Endothelial cell of umbilical vein (primary cell): Measurements from ENCODE around the gene ADCY5. TPM values are rescaled to one million over a fixed set of nuclear protein-coding genes. Genes with fewer than 3 reads are reported as not detected.

Experiments
- BruUV-seq: library from RNA; stranded (reverse); fragments of 400-500 nt; replicated peaks from 2 replicates; lab custom pipeline; 2021; lab: Mats Ljungman, UMichigan
- CTCF ChIA-PET: fragments of 300-600, 350-600 bp; sonication (Branson Sonifier 250); formaldehyde crosslinking; loops from one replicate; lab custom pipeline; 2021; ENCODE audit warnings: antibody characterized with exemption, inconsistent platforms; lab: Charles Lee
- POLR2A ChIA-PET: fragments of 300-600, 350-600 bp; sonication (Branson Sonifier 250); formaldehyde crosslinking; loops from one replicate; lab custom pipeline; 2021; ENCODE audit warnings: antibody characterized with exemption, inconsistent platforms; lab: Charles Lee
- DNase-seq: peaks from one replicate; pipeline ENCODE4 v3.0.0-alpha.2; 2011; ENCODE audit warnings: low read depth, low spot score
- FAIRE-seq: peaks from 2 replicates; lab custom pipeline; 2011; peaks lifted over from hg19 to GRCh38; lab: Jason Lieb, UNC
- H2AFZ ChIP-seq: 2 replicates; pipeline ENCODE4 v1.6.0; 2012; ENCODE audit warnings: low read depth, low read length, control low read depth, inconsistent platforms
- H3K27ac ChIP-seq: 2 replicates; pipeline ENCODE4 v1.5.1; 2011; ENCODE audit warnings: low read depth, mild to moderate bottlenecking, control low read depth, low read length, moderate library complexity; ENCODE audit not compliant: insufficient read depth
- H3K27me3 ChIP-seq, 2 experiments: 2 replicates each; pipeline versions ENCODE4 v1.6.0 to v1.6.1; 2011; ENCODE audit warnings: low read length in 2 of 2, mixed read lengths in 1 of 2; ENCODE audit not compliant: control insufficient read depth in 2 of 2, insufficient read depth in 2 of 2
- H3K36me3 ChIP-seq, 2 experiments: 2 replicates in 1 of 2; 3 replicates in 1 of 2; pipeline ENCODE4 v1.5.1; 2011; ENCODE audit warnings: low read length in 2 of 2, mild to moderate bottlenecking in 1 of 2, moderate library complexity in 1 of 2; ENCODE audit not compliant: control insufficient read depth in 2 of 2, insufficient read depth in 2 of 2; ENCODE audit errors: extremely low read depth in 1 of 2
- H3K4me1 ChIP-seq: 3 replicates; pipeline ENCODE4 v1.5.1; 2011; ENCODE audit warnings: mild to moderate bottlenecking, low read length; ENCODE audit not compliant: control insufficient read depth, insufficient read depth; ENCODE audit errors: extremely low read depth
- H3K4me2 ChIP-seq: 2 replicates; pipeline ENCODE4 v1.6.1; 2011; ENCODE audit warnings: low read length, control low read depth, mixed read lengths; ENCODE audit not compliant: insufficient read depth
- H3K4me3 ChIP-seq, 3 experiments: fragments of 200-600 bp in 1 of 3; sonication (generic), shearing (Covaris generic) in 1 of 3; replicated peaks in 1 of 3; 2 replicates each; pipeline ENCODE4 v1.5.1; 2011 to 2016; ENCODE audit warnings: control low read depth in 3 of 3, low read length in 3 of 3, mild to moderate bottlenecking in 2 of 3, inconsistent platforms in 1 of 3, low read depth in 1 of 3, moderate library complexity in 1 of 3; ENCODE audit not compliant: insufficient read depth in 1 of 3
- H3K79me2 ChIP-seq: 2 replicates; pipeline ENCODE4 v1.6.0; 2012; ENCODE audit warnings: low read length, inconsistent platforms; ENCODE audit not compliant: control insufficient read depth, insufficient read depth
- H3K9ac ChIP-seq: replicated peaks from 2 replicates; pipeline ENCODE3; 2011; ENCODE audit warnings: low read length, control low read depth; ENCODE audit not compliant: insufficient read depth; ENCODE audit errors: extremely low read depth
- H3K9me1 ChIP-seq: replicated peaks from 3 replicates; pipeline ENCODE4 v1.6.0; 2011; ENCODE audit warnings: mild to moderate bottlenecking, low read length; ENCODE audit not compliant: control insufficient read depth, insufficient read depth; ENCODE audit errors: extremely low read depth
- H3K9me3 ChIP-seq: replicated peaks from 2 replicates; pipeline ENCODE4 v1.5.1; 2012; ENCODE audit warnings: low read length, inconsistent platforms; ENCODE audit not compliant: control insufficient read depth, insufficient read depth
- H4K20me1 ChIP-seq: replicated peaks from 2 replicates; pipeline ENCODE3; 2011; ENCODE audit warnings: mild to moderate bottlenecking, low read length; ENCODE audit not compliant: control insufficient read depth, insufficient read depth; ENCODE audit errors: extremely low read depth
- CTCF ChIP-seq, 2 donors: IDR thresholded peaks; 1 replicate in 1 of 2; 2 replicates in 1 of 2; pipeline ENCODE4 v1.5.1; 2011; ENCODE audit warnings: low read length in 2 of 2, mild to moderate bottlenecking in 2 of 2, moderate library complexity in 2 of 2, control low read depth in 1 of 2, inconsistent platforms in 1 of 2, low read depth in 1 of 2; ENCODE audit not compliant: insufficient read depth in 1 of 2; ENCODE audit errors: extremely low read depth in 1 of 2
- EZH2 ChIP-seq: IDR thresholded peaks from 2 replicates; pipeline ENCODE4 v1.6.1; 2012; ENCODE audit warnings: borderline replicate concordance, low read depth, mild to moderate bottlenecking, moderate library complexity, low read length, inconsistent platforms; ENCODE audit not compliant: severe bottlenecking
- FOS ChIP-seq: IDR thresholded peaks from 2 replicates; pipeline ENCODE4 v1.6.1; 2011; ENCODE audit warnings: mild to moderate bottlenecking, low read length, moderate library complexity, borderline replicate concordance; ENCODE audit not compliant: insufficient read depth
- GATA2 ChIP-seq: IDR thresholded peaks from 2 replicates; pipeline ENCODE4 v1.7.0; 2011; ENCODE audit warnings: low read depth, mild to moderate bottlenecking, moderate library complexity, mixed read lengths, low read length; ENCODE audit not compliant: insufficient read length, insufficient read depth
- JUN ChIP-seq: IDR thresholded peaks from 2 replicates; pipeline ENCODE4 v1.6.1; 2011; ENCODE audit warnings: borderline replicate concordance, low read depth; ENCODE audit not compliant: insufficient read length, insufficient read depth
- MAX ChIP-seq: IDR thresholded peaks from 2 replicates; pipeline ENCODE4 v1.6.1; 2011; ENCODE audit not compliant: insufficient read depth, insufficient read length
- MYC ChIP-seq: IDR thresholded peaks from one replicate; pipeline ENCODE4 v1.6.1; 2011; ENCODE audit warnings: mild to moderate bottlenecking, low read depth, low read length
- POLR2A ChIP-seq: IDR thresholded peaks from 2 replicates; pipeline ENCODE4 v1.6.1; 2012; ENCODE audit warnings: low read depth, mild to moderate bottlenecking, control low read depth, low read length
- POLR2AphosphoS5 ChIP-seq: IDR thresholded peaks from 2 replicates; pipeline ENCODE4 v1.6.1; 2012; ENCODE audit warnings: low read depth, mild to moderate bottlenecking, control low read depth, low read length, moderate library complexity; ENCODE audit not compliant: insufficient read depth
- dilution Hi-C: fragments of 300-500 bp; cut with MboI; formaldehyde crosslinking; loops from one replicate; pipeline ENCODE4 v1.15.0; 2019; ENCODE audit warnings: low sequenced_read_pairs; ENCODE audit not compliant: extremely low pct_ligation_motif_present
- intact Hi-C: fragments of 100-400 bp; cut with micrococcal nuclease; formaldehyde crosslinking; loops from one replicate; pipeline ENCODE4 v1.10.0; 2022
- polyA plus RNA-seq, 4 experiments: library from polyadenylated mRNA; depleted of rRNA in 3 of 4; stranded (reverse) in 3 of 4; unstranded in 1 of 4; fragments of >200 nt; gene quantifications; 2 replicates each; pipeline versions ENCODE4 v1.2.1 to v1.2.3, GENCODE V29; 2011 to 2012; ENCODE audit warnings: missing spikeins in 1 of 4
- total RNA-seq: library from RNA; stranded (reverse); gene quantifications from 2 replicates; pipeline ENCODE4 v1.2.3, GENCODE V29; 2021

Gene ADCY5
- total and polyA plus RNA-seq, 2 donors (not counting 3 experiments of a cell fraction or from before 2014, with no cell fraction given) = 0.01 TPM; not detected in 1

- no peaks in the 10 kb centered on the region for H3K36me3 ChIP-seq
- no peak overlapping the region for H3K4me3 ChIP-seq
- H3K4me2 ChIP-seq = no peak overlapping the region
- dilution Hi-C loops (no loop called here), intact Hi-C loops (no loop called here)
- H3K79me2 ChIP-seq = no peaks in the 10 kb centered on the region
- H4K20me1 ChIP-seq = no peaks in the 10 kb centered on the region
- TF ChIP-seq FOS (no peak), GATA2 (peak; percentile 30)
- no peaks in the 10 kb centered on the region for H3K9me1 ChIP-seq
- DNase-seq (no peak), FAIRE-seq (no peak)
- POLR2A ChIA-PET = no interaction called here
- H3K9ac ChIP-seq = no peak overlapping the region
- H3K4me1 ChIP-seq = no peaks in the 10 kb centered on the region
- H3K27ac ChIP-seq = no peak overlapping the region
- no TSS peak for BruUV-seq
- CTCF ChIA-PET = interaction anchor here (2.0 to 12.7 kb wide), 3 partner anchors 158 to 230 kb away, joined by 5 to 151 read pairs (median 121); no protein-coding TSS in a partner anchor
- no peaks in the 10 kb centered on the region for H3K27me3 ChIP-seq
- no peaks in the 10 kb centered on the region for H3K9me3 ChIP-seq
- no peak overlapping the region for H2AFZ ChIP-seq
Observed at GRCh38 chr3:123332124-123332641, 116.7 kb downstream of the ADCY5 start.

GRCh38 chr3:123331651-123332050, 117.2 kb downstream of the ADCY5 start:
- TF ChIP-seq JUN = no peak
- no peak for TF ChIP-seq EZH2
- no peak for TF ChIP-seq MYC
- TF ChIP-seq GATA2 = no peak
- TF ChIP-seq POLR2AphosphoS5 = no peak
- no peak for TF ChIP-seq FOS
- no peak for TF ChIP-seq POLR2A
- TF ChIP-seq CTCF (IDR thresholded peaks at IDR 0.05; ENCODE audit: extremely low read depth in 1 of 2, insufficient read depth in 1 of 2, low read depth in 1 of 2, low read length in 2 of 2) = no peak
- TF ChIP-seq MAX = no peak
- ChIA-PET POLR2A (no interaction called here), CTCF (interaction anchor here (1.3 to 12.7 kb wide), 4 partner anchors 159 to 230 kb away, joined by 5 to 151 read pairs (median 63); no protein-coding TSS in a partner anchor)
- no peaks in the 10 kb centered on the region for H3K4me1 ChIP-seq
- no peak overlapping the region for H3K27ac ChIP-seq
- H2AFZ ChIP-seq = no peak overlapping the region
- H3K27me3 ChIP-seq = no peaks in the 10 kb centered on the region
- FAIRE-seq (no peak), DNase-seq (no peak)
- intact Hi-C loops (no loop called here), dilution Hi-C loops (no loop called here)
- no peak overlapping the region for H3K4me2 ChIP-seq
- H3K9me1 ChIP-seq = no peaks in the 10 kb centered on the region
- H3K9ac ChIP-seq = no peak overlapping the region
- H3K79me2 ChIP-seq = no peaks in the 10 kb centered on the region
- no peaks in the 10 kb centered on the region for H4K20me1 ChIP-seq
- no peaks in the 10 kb centered on the region for H3K36me3 ChIP-seq
- no TSS peak for BruUV-seq
- H3K4me3 ChIP-seq = no peak overlapping the region
- no peaks in the 10 kb centered on the region for H3K9me3 ChIP-seq
